Measurements from ENCODE around the gene NMD3.

GRCh38 chr3:161212906-161213305 is 8.2 kb upstream of the NMD3 start:
- no peak for TF ChIP-seq CTCF (IDR thresholded peaks at IDR 0.05; ENCODE audit: insufficient read depth, low read depth, low read length)
- no peak for TF ChIP-seq EZH2 (IDR thresholded peaks at IDR 0.05; ENCODE audit: insufficient read depth, low read length)
